Hematopoietic multipotent progenitor cell treated with erythropoietin and hydrocortisone succinate and interleukin-3 and kit ligand, for 15 days (in vitro differentiated cells): ENCODE results near the gene OSTF1.

Source experiments
- DNase-seq: peaks from one replicate; pipeline ENCODE4 v3.0.0-alpha.2; 2015; ENCODE audit warnings: low spot score

The OSTF1 gene

GRCh38 chr9:75087824-75088645, at the start of gene OSTF1, which contains the start of gene NMRK1:
Gene OSTF1, plus strand, starts transcription at chr9:75088514. Its CDS starts 179 bp downstream, at chr9:75088693.
Gene NMRK1, minus strand, starts transcription at chr9:75088155. Its CDS starts 5,040 bp downstream, at chr9:75083115.
- DNase-seq: peak; percentile 94

- no peak for DNase-seq
These were observed 49.3 kb upstream of the OSTF1 start for GRCh38 chr9:75039009-75039408.

- no peak for DNase-seq
These were observed 48.5 kb upstream of the OSTF1 start for GRCh38 chr9:75039801-75040200.

- no peak for DNase-seq
These were observed 47.3 kb upstream of the OSTF1 start for GRCh38 chr9:75041041-75041440.

GRCh38 chr9:75046725-75047345, 41.5 kb upstream of the OSTF1 start:
- DNase-seq: no peak

GRCh38 chr9:75047506-75047905, 40.8 kb upstream of the OSTF1 start:
- DNase-seq: no peak

GRCh38 chr9:75051285-75051684, 37.0 kb upstream of the OSTF1 start:
- peak; percentile 62 for DNase-seq

GRCh38 chr9:75053869-75054268, 34.4 kb upstream of the OSTF1 start:
- no peak for DNase-seq

GRCh38 chr9:75054368-75055001, 33.8 kb upstream of the OSTF1 start:
- DNase-seq: no peak

- no peak for DNase-seq
These were observed 27.1 kb upstream of the OSTF1 start for GRCh38 chr9:75061169-75061568.

GRCh38 chr9:75063556-75064305, 24.6 kb upstream of the OSTF1 start:
- DNase-seq: no peak

GRCh38 chr9:75064307-75065025, 23.8 kb upstream of the OSTF1 start:
- no peak for DNase-seq

- no peak for DNase-seq
These were observed 22.8 kb upstream of the OSTF1 start for GRCh38 chr9:75065510-75065909.

GRCh38 chr9:75067894-75068293, 20.4 kb upstream of the OSTF1 start:
- DNase-seq: no peak

GRCh38 chr9:75069171-75069570, 19.1 kb upstream of the OSTF1 start:
- DNase-seq: no peak

GRCh38 chr9:75071530-75072122, 16.7 kb upstream of the OSTF1 start:
- DNase-seq: no peak

GRCh38 chr9:75072895-75073294, 15.4 kb upstream of the OSTF1 start:
- no peak for DNase-seq

- no peak for DNase-seq
These were observed 6.7 kb upstream of the OSTF1 start for GRCh38 chr9:75081632-75082031.

GRCh38 chr9:75083188-75083970, 4.9 kb upstream of the OSTF1 start:
- DNase-seq: no peak

GRCh38 chr9:75084081-75084672, 4.1 kb upstream of the OSTF1 start:
- DNase-seq: no peak
